ENCODE results near the gene DNAAF5.

Gene DNAAF5

DNA sequence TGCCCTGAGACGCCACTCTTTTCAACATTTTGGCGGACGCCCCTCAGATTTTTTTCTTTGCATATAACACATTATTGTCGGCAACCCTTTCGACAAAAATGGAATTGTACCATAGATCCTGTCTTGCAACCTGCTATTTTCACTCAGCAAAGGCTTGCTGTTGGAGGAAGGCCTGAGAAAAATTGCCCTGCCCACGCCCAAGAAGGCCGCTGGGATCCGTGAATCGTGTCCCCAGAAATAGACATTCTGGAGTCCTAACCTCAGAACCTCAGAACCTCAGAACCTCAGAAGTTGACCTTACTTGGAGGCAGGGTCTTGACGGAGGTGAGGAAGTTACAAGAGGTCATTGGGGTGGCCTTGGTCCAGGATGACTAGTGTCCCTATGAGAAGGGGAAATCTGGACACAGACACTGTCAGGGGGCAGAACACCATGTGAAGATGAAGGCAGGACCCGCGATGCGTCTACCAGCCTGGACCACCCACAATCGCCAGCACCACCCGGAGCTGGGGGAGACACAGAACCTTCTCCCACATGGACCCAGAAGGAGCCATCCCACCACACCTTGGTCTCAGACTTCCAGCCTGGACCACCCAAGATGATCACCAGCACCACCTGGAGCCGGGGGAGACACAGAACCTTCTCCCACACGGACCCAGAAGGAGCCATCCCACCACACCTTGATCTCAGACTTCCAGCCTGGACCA is 19.1 kb upstream of the DNAAF5 start:
- DNase-seq, result no peak

DNA sequence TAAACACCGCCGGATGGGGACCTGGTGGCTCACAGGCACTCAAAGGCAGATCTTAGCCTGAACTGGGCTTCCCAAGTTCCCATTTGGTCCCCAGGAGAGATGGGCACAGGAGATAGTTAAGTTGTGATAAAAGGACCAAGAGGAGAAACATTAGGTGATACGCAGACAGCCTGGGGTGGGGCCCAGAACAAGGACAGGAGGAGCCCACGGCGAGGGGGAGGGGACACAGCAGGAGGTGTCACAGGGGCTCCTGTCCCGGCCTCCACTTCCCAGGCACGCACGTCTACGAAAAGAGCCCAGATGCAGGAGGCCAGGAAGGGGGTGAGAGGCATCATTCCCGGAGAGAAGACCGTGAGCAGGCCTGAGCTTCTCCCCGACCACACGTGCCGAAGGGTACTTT is 16.3 kb upstream of the DNAAF5 start:
- DNase-seq, result no peak

DNA sequence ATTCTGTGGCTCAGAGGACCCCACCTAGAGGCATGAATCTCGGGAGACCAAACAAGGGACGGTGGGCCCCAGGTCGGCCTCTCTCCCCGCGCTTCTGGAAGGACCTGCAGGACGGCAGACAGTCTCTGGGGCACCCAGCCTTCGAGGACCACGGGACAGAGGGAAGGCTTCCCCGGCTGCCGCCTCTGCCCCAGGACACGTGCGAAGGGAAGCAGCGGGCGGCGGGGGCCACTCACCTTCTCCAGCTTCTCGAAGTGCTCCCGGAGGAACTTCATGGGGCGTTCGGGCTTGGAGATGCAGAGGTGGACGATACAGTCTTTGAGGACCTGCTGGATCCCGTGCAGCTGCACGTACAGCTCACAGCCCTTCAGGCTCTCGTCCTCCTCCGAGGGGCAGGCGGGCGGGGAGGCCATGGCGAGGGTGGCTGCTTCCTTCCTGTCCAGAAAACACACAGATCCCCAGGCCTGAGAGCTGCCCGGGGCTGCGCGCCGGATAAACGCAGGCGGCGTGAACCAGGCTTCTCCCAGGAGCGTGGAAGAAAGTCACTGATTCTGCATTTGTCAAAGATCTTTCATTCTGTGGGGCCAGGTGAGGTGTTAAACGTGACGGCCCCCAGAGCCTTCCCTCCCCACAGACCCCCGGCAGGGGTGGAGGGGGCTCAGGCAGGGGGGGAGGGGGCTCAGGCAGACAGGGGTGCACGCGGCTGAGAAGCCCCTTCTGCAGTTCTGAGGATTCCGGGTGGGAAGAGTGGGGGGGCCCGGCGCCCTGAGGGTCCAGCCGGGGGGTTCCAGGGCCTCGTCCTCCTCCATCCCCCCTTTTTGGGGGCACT is 15.2 kb upstream of the DNAAF5 start:
- DNase-seq, result no peak

DNA sequence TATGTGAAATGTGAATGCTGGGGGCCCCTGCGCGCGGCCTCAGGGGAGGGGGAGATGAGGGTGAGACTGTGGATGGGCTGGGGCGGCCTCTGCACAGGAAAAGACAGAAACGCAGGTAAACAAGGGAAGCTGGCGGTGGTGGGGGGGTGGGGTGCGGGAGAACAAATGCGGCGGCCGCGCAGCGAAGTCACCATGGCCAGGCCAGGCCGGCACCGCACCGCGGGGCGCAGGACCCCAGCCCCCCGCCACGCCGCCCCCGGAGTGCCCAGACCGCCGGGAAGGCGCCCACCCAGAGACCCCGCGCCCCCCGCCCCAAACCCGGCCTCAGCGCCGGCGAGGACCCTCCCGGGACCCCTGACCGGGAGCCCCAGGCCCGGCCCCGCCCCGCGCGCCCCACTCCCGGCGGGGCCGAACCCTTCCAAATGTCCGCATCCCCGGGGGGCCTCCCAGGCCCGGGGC is 14.5 kb upstream of the DNAAF5 start:
- no peak for DNase-seq

DNA sequence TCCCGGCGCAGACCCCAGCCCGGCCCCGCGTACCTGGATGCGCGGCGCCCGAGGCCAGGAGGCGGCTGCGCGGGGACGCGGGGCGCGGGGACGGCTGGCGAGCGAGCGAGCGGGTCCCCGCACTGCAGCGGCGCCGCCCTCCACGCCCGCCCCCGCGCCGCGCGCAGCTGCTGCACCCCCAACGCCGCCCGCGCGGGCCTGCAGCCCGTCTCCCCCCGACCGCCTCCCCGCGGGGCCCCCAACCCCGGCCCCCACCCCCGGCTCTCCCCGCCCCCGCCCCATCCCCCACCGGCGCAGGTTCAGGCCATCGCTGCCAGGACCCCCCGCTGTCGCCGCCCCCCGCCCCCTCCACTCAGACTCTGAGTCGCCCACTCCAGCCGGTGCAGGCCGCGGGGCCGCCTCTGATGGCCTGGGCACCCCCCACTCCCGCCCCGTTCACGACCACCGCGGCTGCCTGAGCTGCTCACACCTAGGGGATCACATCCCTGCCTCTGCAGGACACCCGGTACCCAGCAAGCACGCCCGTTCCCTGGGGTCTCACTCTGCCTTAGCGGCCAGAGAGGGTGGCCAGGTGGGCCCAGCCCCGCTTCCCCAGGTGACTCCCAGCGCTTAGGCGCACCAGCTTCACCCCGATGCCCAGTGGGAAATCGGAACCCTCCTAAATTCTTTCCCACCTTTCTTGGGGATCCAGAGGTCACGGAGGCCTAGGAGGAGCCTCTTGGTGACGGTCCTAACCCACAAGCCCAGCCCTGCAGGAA is 13.9 kb upstream of the DNAAF5 start:
- DNase-seq, result no peak

DNA sequence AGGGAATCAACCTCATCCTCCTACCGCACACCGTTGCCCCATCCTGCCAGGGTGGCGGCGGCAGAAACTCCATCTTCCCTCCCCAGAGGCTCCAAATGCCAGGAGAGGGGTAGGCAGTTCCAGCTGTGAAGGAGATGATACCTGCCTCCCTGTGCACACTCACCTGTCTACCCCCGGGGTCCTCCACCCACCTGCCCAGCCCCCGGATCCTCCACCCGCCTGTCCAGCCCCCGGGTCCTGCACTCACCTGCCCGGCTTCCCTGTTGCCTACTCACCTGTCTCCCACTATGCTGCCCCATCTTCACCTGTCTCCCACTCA is 13.4 kb upstream of the DNAAF5 start:
- DNase-seq, result no peak

DNA sequence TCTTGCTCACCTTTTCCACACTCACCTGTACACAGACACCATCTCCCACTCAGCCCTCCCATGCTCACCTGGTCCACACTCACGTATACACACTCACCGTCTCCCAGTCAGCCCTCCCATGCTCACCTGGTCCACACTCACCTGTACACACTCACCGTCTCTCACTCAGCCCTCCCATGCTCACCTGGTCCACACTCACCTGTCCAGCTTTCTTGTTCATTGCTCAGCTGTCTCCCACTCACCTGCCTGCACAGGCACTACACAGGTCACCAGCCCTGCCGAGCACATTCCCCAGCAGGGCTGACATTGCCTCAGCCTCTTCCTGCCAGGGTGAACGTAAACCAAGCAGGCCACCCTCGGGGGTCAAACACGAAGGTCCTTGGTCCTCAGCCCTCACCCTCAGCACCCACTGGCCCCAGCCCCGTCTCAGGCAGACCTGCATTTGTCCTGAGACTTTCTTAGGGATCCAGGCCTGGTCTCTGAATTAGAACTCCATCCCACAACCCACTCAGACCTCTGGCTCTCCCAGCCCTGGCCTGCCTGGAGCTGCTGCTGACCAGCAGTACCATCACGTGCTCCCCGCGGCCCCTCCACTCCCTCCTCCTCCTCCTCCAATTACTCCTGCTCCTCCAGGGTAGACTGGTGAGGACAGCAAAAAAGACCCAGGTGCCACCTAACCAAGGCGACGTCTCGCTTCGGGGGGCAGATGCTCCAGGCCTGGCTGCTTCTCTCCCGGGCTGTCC is 12.8 kb upstream of the DNAAF5 start:
- no peak for DNase-seq

DNA sequence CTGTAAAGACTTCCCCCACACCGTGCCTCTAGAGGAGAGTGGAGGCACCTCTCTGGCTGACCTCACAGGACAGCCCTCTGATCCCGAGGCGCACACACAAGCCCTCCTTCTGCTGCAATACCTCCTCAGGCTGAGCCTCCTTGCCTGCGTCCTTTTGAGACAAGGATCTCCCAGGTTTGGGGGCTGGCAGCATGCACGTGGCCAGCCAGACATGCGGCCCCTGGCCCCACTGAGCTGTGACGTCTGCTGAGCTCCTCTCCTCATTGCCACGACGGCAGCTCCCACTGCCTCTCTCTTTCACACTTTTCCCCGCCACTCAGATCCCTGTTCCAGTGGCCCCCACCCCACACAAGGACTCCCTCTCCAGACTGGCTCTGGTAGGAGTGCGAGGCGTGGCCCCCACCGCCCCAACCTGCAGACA is 12.2 kb upstream of the DNAAF5 start:
- DNase-seq, result no peak

DNA sequence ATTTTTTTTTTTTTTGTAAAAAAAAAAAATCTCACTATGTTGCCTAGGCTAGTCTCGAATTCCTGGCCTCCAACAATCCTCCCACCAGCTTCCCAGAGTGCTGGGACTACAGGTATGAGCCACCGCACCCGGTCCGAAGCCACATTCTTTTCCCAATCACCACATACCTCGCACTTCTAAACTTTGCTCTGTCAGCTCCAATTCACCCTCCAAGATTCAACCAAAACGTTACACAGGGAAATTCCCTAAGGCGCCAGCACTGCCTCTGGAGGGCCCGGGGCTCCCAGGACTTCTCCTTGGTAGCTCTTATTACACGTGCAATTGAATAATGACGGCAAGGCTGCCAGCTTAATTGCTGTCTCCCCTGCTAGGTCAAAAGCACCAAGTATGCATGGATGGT is 10.3 kb upstream of the DNAAF5 start:
- DNase-seq, result no peak

DNA sequence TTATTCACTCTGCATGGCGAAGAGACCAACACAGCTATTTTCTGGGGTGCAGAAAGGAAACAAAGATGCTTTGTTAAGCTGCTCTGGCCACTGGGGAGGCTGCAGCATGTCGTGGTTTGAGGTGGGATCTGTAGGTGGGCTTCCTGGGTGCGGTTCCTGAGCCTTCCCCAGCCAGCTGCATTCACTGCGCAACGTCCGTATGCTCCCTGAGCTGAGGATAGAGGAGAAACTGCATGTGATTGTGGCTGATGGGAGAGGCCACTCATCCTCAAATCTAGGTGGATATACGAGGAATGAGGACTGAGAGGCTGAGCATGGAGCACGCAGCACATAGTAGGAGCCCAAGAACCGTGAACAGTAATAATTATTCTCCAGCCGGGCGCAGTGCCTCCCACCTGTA is 9.9 kb upstream of the DNAAF5 start:
- no peak for DNase-seq

DNA sequence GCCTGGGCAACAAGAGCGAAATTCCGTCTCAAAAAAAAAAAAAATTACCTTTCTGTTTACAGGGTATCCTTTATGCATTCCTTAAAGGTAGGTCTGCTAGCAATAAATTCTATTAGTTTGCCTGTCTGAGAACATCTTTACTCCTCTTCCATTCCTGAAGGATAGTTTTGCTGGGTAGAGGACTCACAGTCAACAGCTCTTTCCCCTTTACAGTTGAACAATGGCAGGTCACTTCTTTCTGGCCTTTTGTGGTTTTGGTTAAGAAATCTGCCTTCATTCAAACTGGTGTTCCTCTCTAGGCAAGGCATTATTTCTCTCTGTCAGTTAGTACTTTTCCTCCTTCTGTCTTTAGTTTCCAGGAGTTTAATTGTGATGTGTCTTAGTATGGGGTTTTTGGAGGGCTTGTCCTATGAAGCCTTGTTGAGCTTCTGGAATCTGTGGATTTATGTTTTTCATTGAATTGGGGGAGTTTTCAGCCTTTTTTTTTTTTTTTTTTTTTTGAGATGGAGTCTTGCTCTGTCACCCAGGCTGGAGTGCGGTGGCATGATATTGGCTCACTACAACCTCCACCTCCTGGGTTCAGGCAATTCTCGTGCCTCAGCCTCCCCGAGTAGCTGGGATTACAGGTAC is 4.8 kb upstream of the DNAAF5 start:
- no peak for DNase-seq

DNA sequence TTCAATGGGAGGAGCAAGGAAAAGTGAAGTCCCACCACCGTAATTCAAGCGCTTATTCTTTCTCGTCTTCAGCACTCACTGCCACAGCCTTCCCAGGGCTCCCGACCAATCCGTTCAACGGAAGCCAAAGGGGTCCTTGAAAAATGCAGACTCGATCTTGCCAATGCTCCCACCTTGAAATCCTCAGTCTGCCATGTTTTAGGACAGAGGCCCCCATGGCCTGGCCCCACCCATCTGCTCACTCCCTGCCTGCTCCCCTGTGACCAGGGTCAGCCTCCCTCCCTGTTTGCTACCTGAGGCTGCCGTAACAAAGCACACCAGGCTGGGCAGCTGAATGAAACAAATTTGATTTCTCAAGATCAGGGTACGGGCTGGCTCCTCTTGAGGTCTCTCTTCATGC is 3.0 kb upstream of the DNAAF5 start:
- no peak for DNase-seq

DNA sequence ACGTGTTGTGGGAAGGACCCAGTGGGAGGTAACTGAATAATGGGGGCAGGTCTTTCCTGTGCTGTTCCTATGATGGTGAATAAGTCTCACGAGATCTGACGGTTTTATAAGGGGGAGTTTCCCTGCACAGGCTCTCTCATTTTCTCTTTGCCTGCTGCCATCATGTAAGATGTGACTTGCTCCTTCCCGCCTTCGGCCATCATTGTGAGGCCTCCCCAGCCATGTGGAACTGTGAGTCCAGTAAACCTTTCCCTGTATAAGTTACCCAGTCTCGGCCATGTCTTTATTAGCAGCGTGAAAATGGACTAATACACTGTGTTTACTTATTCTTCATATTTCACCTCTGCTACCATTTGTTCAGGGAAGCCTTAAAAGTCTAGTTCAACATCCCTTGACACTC is 2.2 kb upstream of the DNAAF5 start:
- no peak for DNase-seq

DNA sequence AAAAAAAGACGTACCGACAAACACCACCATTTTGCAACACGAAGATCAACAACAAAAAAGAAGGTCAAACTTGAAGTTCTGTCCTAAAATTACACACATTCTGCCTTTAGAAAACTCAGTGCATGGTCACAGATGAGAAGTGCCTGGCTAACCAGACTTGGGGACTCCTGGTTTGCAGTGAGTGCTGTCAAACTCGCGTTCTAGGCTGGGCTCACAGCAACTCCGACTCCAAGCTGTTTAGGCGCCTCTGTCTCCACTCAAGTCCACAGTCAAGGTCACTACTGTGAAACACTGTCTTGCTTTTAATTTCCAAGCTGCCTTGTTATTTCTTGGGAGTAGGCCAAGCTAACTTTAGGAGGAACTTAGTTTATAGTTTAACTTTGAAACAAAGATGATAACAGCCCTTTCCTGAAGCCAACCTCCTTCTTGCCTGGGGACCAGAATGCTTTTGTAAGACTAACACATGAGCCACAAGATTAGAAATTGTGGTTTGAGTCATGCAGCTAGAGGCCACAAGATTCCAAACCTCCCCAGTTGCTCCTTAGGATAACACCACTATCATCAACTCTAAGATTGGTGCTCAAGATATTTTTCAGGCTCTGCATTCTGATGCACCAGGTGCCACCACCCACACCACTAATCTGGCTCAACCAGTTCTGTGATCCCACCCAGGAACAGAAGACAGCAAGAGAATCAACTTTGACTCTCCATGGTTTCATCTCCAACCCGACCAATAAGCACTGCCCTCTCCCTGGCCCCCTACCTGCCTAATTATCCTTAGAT is 1.1 kb upstream of the DNAAF5 start:
- DNase-seq, result no peak

DNA sequence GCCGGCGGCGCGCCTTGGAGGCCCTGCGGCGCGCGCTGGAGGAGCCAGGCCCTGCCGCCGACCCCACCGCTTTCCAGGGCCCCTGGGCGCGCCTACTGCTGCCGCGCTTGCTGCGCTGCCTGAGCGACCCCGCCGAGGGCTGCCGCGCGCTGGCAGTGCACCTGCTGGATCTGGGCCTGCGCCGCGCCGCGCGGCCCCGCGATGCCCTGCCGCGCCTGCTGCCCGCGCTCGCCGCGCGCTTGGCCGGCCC is 280 bp downstream of the DNAAF5 start:
- DNase-seq, result no peak

DNA sequence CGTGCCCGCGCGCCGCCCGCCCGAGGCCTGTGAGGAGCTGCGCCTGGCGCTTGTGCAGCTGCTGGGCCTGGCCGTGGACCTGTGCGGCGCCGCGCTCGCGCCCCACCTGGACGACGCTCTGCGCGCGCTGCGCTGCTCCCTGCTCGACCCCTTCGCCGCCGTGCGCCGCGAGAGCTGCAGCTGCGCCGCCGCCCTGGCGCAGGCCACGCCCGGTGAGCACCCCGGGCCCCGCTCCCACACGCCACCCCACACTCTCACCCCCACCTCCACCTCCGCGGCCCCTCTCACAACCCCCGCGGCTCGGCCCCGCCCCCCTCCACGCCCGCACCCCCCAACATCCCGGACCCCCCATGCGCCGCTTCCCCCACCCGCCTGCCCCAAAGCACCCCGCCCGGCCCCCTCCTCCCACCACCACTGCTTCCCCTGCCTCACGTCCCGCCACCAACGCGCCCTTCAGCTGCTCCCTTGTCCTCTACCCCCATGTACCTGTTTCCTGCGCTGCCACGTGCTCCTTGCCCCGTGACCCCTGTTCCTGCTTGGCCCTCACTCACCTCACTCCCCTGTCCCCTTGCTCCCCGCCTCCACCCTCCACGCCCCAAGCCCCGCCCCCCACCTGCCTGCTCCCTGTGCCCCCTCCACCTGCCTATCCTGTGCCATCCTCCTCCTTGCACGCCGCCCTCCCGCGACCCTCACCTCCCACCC is 756 bp downstream of the DNAAF5 start, which contains the start of gene PRKAR1B:
Gene PRKAR1B, minus strand, starts transcription at position 178 of the 702 bp plus-strand sequence. CDS start 15,776 bp downstream, outside the sequence.
- DNase-seq, result peak; percentile 37 to 52

DNA sequence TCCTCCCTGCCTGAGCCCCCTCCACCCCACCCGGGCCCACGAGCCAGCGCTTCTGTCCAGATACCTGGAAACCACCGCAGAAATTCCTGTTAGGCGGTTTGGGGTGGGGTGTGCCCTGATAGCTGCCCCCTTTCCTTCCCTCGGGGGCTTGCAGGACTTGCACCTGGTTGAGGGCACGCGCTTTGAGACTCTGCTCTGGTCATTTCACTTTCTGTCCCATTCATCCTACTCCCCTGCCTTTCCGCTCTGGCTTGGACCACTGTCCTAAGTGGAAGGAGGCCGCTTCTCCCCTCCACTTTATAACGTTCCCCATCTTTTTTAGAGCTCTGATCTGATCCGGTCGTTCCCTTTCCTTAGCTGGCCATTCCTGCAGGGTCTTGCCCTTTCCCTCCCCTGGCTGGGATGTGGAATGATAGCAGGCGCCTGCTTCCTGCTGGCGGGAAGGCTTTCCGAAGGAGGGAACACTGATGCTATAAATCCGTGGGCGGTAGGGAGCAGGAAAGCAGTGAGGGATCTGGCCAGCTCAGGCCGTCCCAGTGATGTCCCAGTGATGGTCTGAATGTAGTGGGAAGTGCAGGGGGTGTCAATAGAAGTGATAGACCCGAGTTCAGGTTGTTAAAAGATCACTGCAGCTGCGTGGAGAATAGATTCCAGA is 1.4 kb downstream of the DNAAF5 start:
- no peak for DNase-seq

DNA sequence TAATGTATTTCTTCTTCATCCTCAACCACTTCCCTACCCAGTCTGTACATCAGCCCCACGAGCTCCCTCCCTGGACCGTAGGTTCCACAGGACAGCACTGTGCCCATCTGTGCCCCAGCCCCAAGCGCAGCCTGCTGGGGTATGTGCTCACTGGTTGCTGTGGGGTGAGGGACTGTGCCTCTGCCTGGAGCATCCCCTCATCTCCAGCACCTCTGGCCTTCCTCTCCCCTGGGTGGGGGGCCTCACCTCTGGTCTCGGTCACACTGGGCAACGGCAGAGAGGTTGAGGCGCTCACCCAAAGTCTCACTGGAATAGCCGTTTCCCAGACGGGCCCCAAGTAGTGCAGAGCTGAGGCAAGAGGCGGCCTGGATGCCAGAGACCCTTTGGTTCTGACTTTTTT is 2.1 kb downstream of the DNAAF5 start:
- DNase-seq, result no peak

DNA sequence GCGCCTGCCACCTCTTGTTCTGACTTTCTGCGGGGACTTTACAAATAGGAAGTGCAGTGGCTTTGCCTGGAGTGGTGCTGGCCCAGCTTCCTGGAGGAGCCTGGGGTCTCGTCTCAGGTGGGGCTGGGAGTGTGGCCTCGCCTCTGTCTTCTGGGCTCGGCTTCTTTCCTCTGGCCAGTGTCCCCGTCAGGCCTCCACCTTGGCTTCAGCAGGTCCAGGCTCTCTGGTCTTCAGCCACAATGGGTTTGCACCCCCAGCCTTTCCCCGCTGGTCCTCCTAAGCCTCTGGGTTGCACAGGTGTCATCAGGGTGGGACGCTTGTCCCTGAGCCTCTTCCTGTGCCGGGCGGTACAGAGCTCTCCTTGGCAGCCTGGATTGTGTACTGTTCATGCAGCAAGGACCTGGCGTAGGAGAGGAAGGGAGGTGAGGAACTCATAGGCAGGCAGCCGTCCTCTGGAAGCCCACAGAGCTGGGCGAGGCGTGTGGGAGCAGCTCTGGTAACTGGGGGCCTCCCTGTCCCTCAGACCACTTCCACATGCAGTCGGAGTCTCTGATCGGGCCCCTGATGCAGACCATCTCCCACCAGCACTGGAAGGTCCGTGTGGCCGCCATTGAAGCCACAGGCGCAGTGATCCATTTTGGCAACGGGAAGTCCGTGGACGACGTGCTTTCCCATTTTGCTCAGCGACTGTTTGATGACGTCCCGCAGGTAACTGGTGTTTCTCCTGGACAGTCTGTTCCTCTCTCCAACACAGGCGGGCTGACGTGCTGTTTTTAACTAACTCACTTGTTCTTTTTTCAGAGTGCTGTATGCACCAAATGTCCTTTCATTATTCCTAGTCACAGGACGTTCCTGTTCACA is 2.9 kb downstream of the DNAAF5 start:
- DNase-seq, result no peak
